GM12874 (cell line): ENCODE results near the gene CPTP.

Experiments used
- CTCF ChIP-seq: IDR thresholded peaks from 2 replicates; pipeline ENCODE4 v1.5.1; 2011; ENCODE audit warnings: low read depth, mild to moderate bottlenecking, control low read depth, low read length, moderate library complexity; ENCODE audit not compliant: insufficient read depth

Gene CPTP

GRCh38 chr1:1327291-1327690, 2.7 kb downstream of the CPTP start:
- TF ChIP-seq CTCF, result no peak

- no peak for TF ChIP-seq CTCF
Observed at GRCh38 chr1:1328254-1328653, 3.7 kb downstream of the CPTP start.

GRCh38 chr1:1329304-1330210, 5.0 kb downstream of the CPTP start:
- no peak for TF ChIP-seq CTCF

GRCh38 chr1:1330366-1331067, 5.9 kb downstream of the CPTP start:
- TF ChIP-seq CTCF, result no peak

GRCh38 chr1:1331068-1331965, 6.7 kb downstream of the CPTP start, which contains the start of gene TAS1R3:
Gene TAS1R3 (plus strand): TSS chr1:1331280. CDS start chr1:1331346, 66 bp downstream.
- TF ChIP-seq CTCF, result no peak

GRCh38 chr1:1332031-1332755, 7.6 kb downstream of the CPTP start:
- no peak for TF ChIP-seq CTCF
